Stimulated activated CD8-positive, alpha-beta memory T cell treated with anti-CD3 and anti-CD28 coated beads, Interleukin-15, amount 100 ng/mL, for 1 hour (primary cell): ENCODE results near the gene ERICH2.
"Not testable (repeated sequence)": the region's sequence is repeated elsewhere in the genome, so short reads cannot be mapped to it uniquely, and the experiment has no call there.

Experiments used
- DNase-seq: peaks from one replicate; pipeline ENCODE4 v3.0.0-alpha.2; 2020; ENCODE audit warnings: low read depth

ERICH2 gene

DNA sequence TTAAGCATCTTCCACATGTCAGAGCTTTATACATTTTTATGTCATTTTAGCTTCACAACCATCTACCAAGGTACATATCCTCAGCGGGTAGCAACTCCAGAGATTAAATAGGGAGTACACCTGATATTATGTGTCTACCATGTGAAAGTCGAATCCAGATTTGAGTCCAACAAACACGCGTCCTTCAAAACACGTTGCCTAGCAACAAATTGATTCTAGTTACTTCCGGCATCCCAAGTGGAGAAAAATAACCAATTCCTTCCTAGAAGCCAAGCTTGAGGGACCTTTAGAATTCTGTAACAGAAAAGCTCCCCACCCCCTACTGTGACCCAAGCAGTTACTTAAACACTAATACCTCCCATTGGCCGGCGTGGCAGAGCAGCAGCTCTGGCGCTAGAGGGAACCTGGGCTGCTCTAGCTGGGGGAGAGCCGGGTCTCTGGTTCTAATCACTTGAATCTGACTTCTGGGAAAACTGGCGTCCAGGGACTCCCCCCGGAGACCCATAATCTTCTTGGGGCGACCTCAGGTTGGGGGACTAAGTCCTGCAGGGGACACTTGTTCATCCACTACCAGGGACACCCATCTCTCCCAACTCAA lies at the start of gene ERICH2:
ERICH2 (plus strand) TSS at position 371 of the 598 bp plus-strand sequence. CDS start 304 bp downstream, outside the sequence.
- DNase-seq = peak; percentile 13

GRCh38 chr2:170721678-170722077 lies 48.5 kb upstream of the ERICH2 start:
- no peak for DNase-seq

GRCh38 chr2:170722301-170722700 lies 47.9 kb upstream of the ERICH2 start:
- no peak for DNase-seq

DNA sequence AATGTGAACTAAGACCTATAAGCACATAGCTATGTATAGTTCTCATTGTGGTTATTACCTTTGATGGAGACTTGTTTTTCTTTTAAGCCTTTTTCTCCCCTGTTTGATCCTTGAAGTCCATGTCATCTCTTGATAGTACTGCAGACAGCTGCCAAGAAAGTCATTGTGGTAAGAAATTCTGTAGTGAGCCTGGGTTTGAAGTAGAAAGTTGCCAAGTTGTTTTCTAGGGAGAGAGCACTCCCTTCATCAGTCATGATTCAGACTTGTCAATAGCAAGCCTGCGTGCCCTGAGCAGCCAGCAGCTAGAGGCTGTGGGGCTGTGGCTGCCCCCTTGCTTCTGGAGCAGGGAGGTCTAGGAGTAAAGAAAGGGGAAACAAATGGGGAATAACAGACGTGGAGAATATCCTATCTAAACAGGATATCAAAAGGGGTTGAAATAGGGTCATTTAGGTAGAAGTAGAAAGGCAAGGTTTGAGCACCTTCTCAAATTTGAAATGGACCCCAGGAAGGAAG lies 46.7 kb upstream of the ERICH2 start:
- DNase-seq = no peak

- no peak for DNase-seq
Measured at GRCh38 chr2:170733798-170734600, 36.2 kb upstream of the ERICH2 start.

- DNase-seq = not testable (repeated sequence)
Measured at GRCh38 chr2:170734601-170735000, 35.6 kb upstream of the ERICH2 start.

GRCh38 chr2:170736628-170737027 lies 33.5 kb upstream of the ERICH2 start:
- no peak for DNase-seq

- DNase-seq = no peak
Measured at GRCh38 chr2:170737406-170737805, 32.8 kb upstream of the ERICH2 start.

GRCh38 chr2:170737821-170738220 lies 32.4 kb upstream of the ERICH2 start:
- DNase-seq = no peak

- no peak for DNase-seq
Measured at GRCh38 chr2:170739048-170739447, 31.1 kb upstream of the ERICH2 start.

GRCh38 chr2:170739507-170740046 lies 30.6 kb upstream of the ERICH2 start:
- DNase-seq = no peak

DNA sequence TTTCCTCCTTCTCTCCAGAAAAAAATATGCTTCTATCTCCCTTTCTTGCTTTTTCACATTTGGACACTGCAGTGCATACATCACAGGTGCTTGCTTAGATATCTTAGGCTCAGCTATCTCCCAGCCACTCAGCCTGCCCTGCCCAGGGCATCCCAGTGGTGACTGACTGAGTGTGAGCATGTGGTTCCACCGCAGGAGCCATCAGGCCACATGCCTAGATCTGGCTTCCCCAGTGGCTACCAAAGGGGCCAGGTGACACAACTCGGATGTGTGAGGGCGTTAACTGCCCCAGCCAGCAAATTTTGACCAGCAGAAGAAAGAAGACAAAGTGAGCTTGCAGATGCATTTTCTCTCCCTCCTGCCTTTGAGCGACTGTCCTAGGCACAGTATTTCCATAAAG lies 29.5 kb upstream of the ERICH2 start:
- no peak for DNase-seq

DNA sequence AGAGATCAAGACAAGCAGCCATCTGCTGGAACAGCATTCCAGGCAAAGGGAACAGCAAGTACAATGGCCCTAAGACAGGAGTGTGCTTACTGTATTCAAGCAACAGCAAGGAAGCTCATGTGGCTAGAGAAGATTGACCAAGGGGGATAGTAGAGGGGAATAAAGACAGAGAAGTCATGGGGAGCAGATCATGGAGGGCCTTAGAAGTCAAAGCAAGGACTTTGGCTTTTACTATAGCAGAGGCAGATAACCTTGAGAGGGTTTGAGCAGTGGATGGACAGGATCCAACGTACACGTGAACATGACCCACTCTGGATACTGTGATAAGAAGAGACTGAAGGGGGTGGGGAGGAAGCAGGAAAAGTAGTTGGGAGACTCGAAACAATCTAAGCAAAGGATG lies 28.2 kb upstream of the ERICH2 start:
- DNase-seq = no peak

- DNase-seq = no peak
Measured at GRCh38 chr2:170742896-170743529, 27.2 kb upstream of the ERICH2 start.

- no peak for DNase-seq
Measured at GRCh38 chr2:170743530-170744239, 26.5 kb upstream of the ERICH2 start.

GRCh38 chr2:170744248-170745002 lies 25.8 kb upstream of the ERICH2 start:
- DNase-seq = no peak

DNA sequence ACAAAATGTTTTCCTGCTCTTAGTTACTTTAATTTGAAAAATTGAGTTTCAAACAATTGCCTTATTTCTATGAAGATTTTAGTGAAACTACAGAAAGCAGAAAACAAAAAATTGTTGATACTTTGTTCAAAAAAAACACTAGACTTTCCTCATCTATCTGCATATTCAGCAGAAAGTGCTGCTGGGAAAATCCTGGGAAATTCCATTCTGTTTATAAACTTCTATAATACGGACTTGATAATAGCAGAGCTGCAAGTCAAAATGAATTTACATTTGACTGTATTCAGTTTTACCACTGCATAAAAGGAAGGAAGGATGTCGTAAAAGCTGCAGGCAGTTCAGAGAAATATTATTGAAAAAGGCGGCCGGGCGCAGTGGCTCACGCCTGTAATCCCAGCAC lies 24.9 kb upstream of the ERICH2 start:
- no peak for DNase-seq

GRCh38 chr2:170747921-170748320 lies 22.3 kb upstream of the ERICH2 start:
- DNase-seq = no peak

- not testable (repeated sequence) for DNase-seq
Measured at GRCh38 chr2:170751555-170751954, 18.6 kb upstream of the ERICH2 start.

DNA sequence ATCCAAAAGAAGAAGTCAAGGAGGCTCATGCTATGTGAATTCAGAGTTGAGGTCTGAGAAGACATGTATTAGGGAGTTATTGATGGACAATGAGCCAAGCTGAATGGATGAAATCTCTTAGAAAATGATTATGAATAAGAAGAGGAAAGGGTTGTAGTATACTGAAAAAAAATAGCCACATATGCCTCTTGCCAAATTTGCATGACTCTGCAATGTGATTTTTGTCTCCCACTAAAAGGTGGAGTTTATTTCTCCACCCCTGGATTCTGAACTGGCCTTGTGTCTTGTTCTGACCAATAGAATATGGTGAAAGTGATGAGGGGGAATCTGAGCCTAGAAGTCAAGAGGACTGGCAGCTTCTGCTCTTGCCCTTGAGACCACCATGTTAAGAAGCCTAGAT lies 8.6 kb upstream of the ERICH2 start:
- DNase-seq = no peak

- no peak for DNase-seq
Measured at GRCh38 chr2:170762760-170763159, 7.4 kb upstream of the ERICH2 start.
